Measurements from ENCODE around the gene SFN. TPM values are rescaled to one million over a fixed set of nuclear protein-coding genes. Genes with fewer than 3 reads are reported as not detected.

SFN gene
- total RNA-seq, 1 experiment from 2014 or later, result 245 TPM

DNA sequence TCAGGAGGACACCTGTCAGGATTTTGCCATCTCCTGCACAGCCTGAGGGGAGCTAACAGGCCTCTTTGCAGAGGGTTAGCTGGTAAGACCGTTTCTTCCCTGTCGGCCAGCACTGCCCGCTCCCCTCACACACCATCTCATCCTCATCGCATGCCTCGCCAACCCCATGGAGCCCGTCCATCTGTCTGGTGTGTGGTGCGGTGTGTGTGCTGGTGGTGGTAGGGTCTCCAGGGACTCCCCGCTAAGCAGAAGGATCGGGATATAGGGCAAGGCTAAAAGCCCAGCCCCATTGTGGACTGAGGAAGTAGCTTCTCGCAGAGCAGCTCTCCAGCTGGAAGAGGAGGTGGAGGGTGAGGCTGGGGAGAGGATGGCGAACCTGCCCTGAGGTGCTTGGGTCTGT lies 6.8 kb upstream of the SFN start:
- intact Hi-C loops (cut with micrococcal nuclease), result no loop called here
- ATAC-seq (no peak), DNase-seq (ENCODE audit: low read depth, low spot score) (no peak)
- ChIA-PET RAD21 (ENCODE audit: low non-redundant PET in 1 of 2, low total read pairs in 2 of 2, uncharacterized antibody in 2 of 2, unreplicated experiment in 2 of 2) (no interaction called here), CTCF (interaction anchor here (1.6 kb wide), 1 partner anchor 16 kb away, joined by 6 read pairs; no protein-coding TSS in a partner anchor), POLR2A (no interaction called here)
- H3K9me2 ChIP-seq (ENCODE audit: insufficient read depth), result no peaks in the 10 kb centered on the region
- no peak overlapping the region for H2AFZ ChIP-seq (ENCODE audit: low read depth, low read length, poor library complexity, severe bottlenecking)
- no peak overlapping the region for H3K27ac ChIP-seq (ENCODE audit: low read depth, low read length)
- H3K4me2 ChIP-seq (ENCODE audit: low read length), result no peak overlapping the region
- H3K79me2 ChIP-seq (ENCODE audit: insufficient read depth, low read length), result no peaks in the 10 kb centered on the region
- TF ChIP-seq EZH2 (IDR thresholded peaks at IDR 0.05), result no peak
- TF ChIP-seq POLR2AphosphoS5 (IDR thresholded peaks at IDR 0.05; ENCODE audit: low read depth, low read length), result no peak
- TF ChIP-seq RAD21 (IDR thresholded peaks at IDR 0.05; ENCODE audit: low read depth), result no peak
- TF ChIP-seq EGR1 (IDR thresholded peaks at IDR 0.05; ENCODE audit: low read depth), result no peak
- no peak for TF ChIP-seq JUND (IDR thresholded peaks at IDR 0.05)
- TF ChIP-seq ELF1 (IDR thresholded peaks at IDR 0.05; ENCODE audit: borderline replicate concordance, low read depth), result no peak
- TF ChIP-seq POLR2A (IDR thresholded peaks at IDR 0.05; ENCODE audit: borderline replicate concordance, extremely low read depth, insufficient read depth, insufficient read length), result no peak
- TF ChIP-seq, protein P1, sequence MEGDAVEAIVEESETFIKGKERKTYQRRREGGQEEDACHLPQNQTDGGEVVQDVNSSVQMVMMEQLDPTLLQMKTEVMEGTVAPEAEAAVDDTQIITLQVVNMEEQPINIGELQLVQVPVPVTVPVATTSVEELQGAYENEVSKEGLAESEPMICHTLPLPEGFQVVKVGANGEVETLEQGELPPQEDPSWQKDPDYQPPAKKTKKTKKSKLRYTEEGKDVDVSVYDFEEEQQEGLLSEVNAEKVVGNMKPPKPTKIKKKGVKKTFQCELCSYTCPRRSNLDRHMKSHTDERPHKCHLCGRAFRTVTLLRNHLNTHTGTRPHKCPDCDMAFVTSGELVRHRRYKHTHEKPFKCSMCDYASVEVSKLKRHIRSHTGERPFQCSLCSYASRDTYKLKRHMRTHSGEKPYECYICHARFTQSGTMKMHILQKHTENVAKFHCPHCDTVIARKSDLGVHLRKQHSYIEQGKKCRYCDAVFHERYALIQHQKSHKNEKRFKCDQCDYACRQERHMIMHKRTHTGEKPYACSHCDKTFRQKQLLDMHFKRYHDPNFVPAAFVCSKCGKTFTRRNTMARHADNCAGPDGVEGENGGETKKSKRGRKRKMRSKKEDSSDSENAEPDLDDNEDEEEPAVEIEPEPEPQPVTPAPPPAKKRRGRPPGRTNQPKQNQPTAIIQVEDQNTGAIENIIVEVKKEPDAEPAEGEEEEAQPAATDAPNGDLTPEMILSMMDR (IDR thresholded peaks at IDR 0.05 in 2 of 3, conservative IDR thresholded peaks at IDR 0.05 in 1 of 3; ENCODE audit: borderline replicate concordance in 1 of 3, insufficient read depth in 1 of 3, low read depth in 2 of 3, low read length in 2 of 3), result no peak
- no peak for TF ChIP-seq SP1 (IDR thresholded peaks at IDR 0.05; ENCODE audit: low read depth)
- no peak for TF ChIP-seq SRF (IDR thresholded peaks at IDR 0.05; ENCODE audit: low read depth)
- BruUV-seq (replicated peaks), result no TSS peak
- H3K36me3 ChIP-seq (ENCODE audit: control insufficient read depth in 1 of 2, insufficient read depth in 2 of 2, low read length in 2 of 2), result peaks cover 2 to 28% of the 10 kb centered on the region in 2 experiments; a peak in 3 of 4 replicates
- H3K9me3 ChIP-seq (ENCODE audit: control insufficient read depth in 1 of 2, insufficient read depth in 1 of 2, low read depth in 1 of 2, low read length in 2 of 2), result no peaks in the 10 kb centered on the region
- H4K20me1 ChIP-seq (ENCODE audit: insufficient read depth), result no peaks in the 10 kb centered on the region
- H3K9ac ChIP-seq (ENCODE audit: low read length), result no peak overlapping the region
- no peaks in the 10 kb centered on the region for H3K27me3 ChIP-seq (ENCODE audit: insufficient read depth, low read length)
- no peak overlapping the region for H3K4me3 ChIP-seq (replicated peaks in 1 of 2; ENCODE audit: low read depth in 1 of 2, low read length in 2 of 2)
- peaks cover 31 to 80% of the 10 kb centered on the region in 2 experiments for H3K4me1 ChIP-seq (ENCODE audit: control insufficient read depth in 1 of 2, insufficient read depth in 2 of 2, low read length in 2 of 2)
